ENCODE data around the gene KEAP1. TPM values are rescaled to one million over a fixed set of nuclear protein-coding genes. Genes with fewer than 3 reads are reported as not detected.

Gene KEAP1
- polyA plus RNA-seq, 1 experiment: 46.7 TPM

DNA sequence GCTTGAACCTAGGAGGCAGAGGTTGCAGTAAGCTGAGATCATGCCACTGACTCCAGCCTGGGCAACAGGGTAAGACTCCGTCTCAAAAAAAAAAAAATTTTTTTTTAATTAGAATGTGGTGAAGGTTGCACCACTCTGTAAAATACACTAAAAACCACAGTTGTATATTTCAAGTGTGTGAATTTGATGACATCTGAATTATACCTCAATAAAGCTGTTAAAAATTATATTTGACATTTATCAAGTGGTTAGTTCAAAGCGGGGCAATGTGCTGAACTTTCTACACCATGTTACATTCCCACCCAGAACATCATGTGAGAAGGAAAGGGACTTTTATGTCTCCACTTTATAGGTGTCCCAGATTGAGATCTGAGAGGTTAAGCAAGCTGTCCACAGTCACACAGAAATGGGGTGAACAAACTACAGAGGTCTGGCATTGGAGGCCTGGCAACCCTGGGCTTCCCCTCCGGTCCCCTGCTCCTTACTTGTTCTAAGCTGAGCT is 20.0 kb upstream of the KEAP1 start:
- TF ChIP-seq, protein P1, sequence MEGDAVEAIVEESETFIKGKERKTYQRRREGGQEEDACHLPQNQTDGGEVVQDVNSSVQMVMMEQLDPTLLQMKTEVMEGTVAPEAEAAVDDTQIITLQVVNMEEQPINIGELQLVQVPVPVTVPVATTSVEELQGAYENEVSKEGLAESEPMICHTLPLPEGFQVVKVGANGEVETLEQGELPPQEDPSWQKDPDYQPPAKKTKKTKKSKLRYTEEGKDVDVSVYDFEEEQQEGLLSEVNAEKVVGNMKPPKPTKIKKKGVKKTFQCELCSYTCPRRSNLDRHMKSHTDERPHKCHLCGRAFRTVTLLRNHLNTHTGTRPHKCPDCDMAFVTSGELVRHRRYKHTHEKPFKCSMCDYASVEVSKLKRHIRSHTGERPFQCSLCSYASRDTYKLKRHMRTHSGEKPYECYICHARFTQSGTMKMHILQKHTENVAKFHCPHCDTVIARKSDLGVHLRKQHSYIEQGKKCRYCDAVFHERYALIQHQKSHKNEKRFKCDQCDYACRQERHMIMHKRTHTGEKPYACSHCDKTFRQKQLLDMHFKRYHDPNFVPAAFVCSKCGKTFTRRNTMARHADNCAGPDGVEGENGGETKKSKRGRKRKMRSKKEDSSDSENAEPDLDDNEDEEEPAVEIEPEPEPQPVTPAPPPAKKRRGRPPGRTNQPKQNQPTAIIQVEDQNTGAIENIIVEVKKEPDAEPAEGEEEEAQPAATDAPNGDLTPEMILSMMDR (IDR thresholded peaks at IDR 0.05; ENCODE audit: low read depth, low read length): no peak
- no peak for DNase-seq (ENCODE audit: low read depth, low spot score)
- peaks cover 21% of the 10 kb centered on the region for H3K27me3 ChIP-seq (ENCODE audit: control insufficient read depth, insufficient read depth, low read length)
- CTCF ChIA-PET: interaction anchor here (0.8 kb wide), 1 partner anchor 13 kb away, joined by 3 read pairs; no protein-coding TSS in a partner anchor
- POLR2A ChIA-PET: interaction anchor here (0.6 kb wide), 1 partner anchor 136 kb away, joined by 6 read pairs; no protein-coding TSS in a partner anchor
- no peak overlapping the region for H3K27ac ChIP-seq (ENCODE audit: low read depth, low read length)
- no peaks in the 10 kb centered on the region; the same call in 1 of the 2 replicates for H3K9me3 ChIP-seq (ENCODE audit: control insufficient read depth, insufficient read depth, low read length)
- no peak overlapping the region for H3K4me3 ChIP-seq (ENCODE audit: low read depth, low read length)

GRCh38 chr19:10521461-10522171 is 18.5 kb upstream of the KEAP1 start:
- no peak for DNase-seq (ENCODE audit: low read depth, low spot score)
- no peak overlapping the region for H3K4me3 ChIP-seq (ENCODE audit: low read depth, low read length)

DNA sequence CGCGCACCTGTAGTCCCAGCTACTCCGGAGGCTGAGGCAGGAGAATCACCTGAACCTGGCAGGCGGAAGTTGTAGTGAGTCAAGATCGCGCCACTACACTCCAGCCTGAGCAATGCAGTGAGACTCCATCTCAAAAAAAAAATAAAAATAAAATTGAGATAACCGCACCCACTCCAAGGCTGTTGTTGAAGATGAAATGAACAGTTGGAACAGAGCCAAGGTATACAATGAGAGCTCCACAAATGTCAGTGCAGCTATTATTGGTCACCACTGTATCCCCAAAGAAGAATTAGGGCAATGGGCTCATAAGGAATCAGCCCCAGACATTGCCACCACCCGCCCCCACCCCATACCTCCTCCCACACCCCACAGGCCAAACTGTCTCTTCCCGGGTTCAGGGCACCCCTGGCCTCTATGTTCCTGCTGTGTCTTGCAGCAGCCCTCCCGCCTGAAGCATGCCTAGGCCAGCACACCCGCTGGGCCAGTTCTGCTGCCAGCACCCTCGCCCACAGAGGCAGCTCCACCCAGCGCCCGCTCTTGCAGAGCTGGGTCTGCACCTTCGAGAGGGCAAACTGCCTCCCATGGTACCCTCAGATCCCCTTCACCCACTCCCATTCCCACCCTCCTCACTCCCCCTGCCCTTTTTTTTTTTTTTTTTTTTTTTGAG is 17.6 kb upstream of the KEAP1 start:
- DNase-seq (ENCODE audit: low read depth, low spot score): no peak
- ChIA-PET POLR2A (no interaction called here), CTCF (interaction anchor here (0.6 kb wide), 1 partner anchor 14 kb away, joined by 6 read pairs; no protein-coding TSS in a partner anchor)

More at GRCh38 chr19:10521461-10522171, 18.5 kb upstream of the KEAP1 start:
- TF ChIP-seq, protein P1 (IDR thresholded peaks at IDR 0.05; ENCODE audit: low read depth, low read length): no peak
- H3K27ac ChIP-seq (ENCODE audit: low read depth, low read length): no peak overlapping the region
- H3K27me3 ChIP-seq (ENCODE audit: control insufficient read depth, insufficient read depth, low read length): peaks cover 24% of the 10 kb centered on the region
- ChIA-PET CTCF (no interaction called here), POLR2A (interaction anchor here (0.6 kb wide), 1 partner anchor 106 kb away, joined by 3 read pairs; no protein-coding TSS in a partner anchor)
- H3K9me3 ChIP-seq (ENCODE audit: control insufficient read depth, insufficient read depth, low read length): no peaks in the 10 kb centered on the region; the same call in 1 of the 2 replicates

GRCh38 chr19:10519421-10519820 is 16.3 kb upstream of the KEAP1 start:
- peaks cover 40% of the 10 kb centered on the region for H3K27me3 ChIP-seq (ENCODE audit: control insufficient read depth, insufficient read depth, low read length)
- TF ChIP-seq, protein P1 (IDR thresholded peaks at IDR 0.05; ENCODE audit: low read depth, low read length): no peak
- DNase-seq (ENCODE audit: low read depth, low spot score): no peak
- H3K27ac ChIP-seq (ENCODE audit: low read depth, low read length): no peak overlapping the region
- ChIA-PET CTCF (interaction anchor here (0.6 to 0.7 kb wide), 2 partner anchors 34 to 47 kb away, joined by 3 to 4 read pairs; no protein-coding TSS in a partner anchor), POLR2A (no interaction called here)
- H3K4me3 ChIP-seq (ENCODE audit: low read depth, low read length): no peak overlapping the region
- no peaks in the 10 kb centered on the region; the same call in 1 of the 2 replicates for H3K9me3 ChIP-seq (ENCODE audit: control insufficient read depth, insufficient read depth, low read length)

More for the DNA sequence above, 17.6 kb upstream of the KEAP1 start:
- TF ChIP-seq, protein P1 (IDR thresholded peaks at IDR 0.05; ENCODE audit: low read depth, low read length): no peak
- Histone ChIP-seq H3K27me3 (ENCODE audit: control insufficient read depth, insufficient read depth, low read length) (peaks cover 29% of the 10 kb centered on the region), H3K4me3 (ENCODE audit: low read depth, low read length) (no peak overlapping the region), H3K27ac (ENCODE audit: low read depth, low read length) (no peak overlapping the region), H3K9me3 (ENCODE audit: control insufficient read depth, insufficient read depth, low read length) (no peaks in the 10 kb centered on the region; the same call in 1 of the 2 replicates)

Measured in AG04450 (cell line).